Stimulated activated CD8-positive, alpha-beta memory T cell treated with anti-CD3 and anti-CD28 coated beads, Interleukin-12 subunit alpha, Interleukin-12 subunit beta, amount 100 ng/mL, for 1 hour (primary cell): ENCODE data around the gene NME7.
"Not testable (repeated sequence)": the region's sequence is repeated elsewhere in the genome, so short reads cannot be mapped to it uniquely, and the experiment has no call there.

Experiments used
- DNase-seq: peaks from one replicate; pipeline ENCODE4 v3.0.0-alpha.2; 2020; ENCODE audit warnings: low read depth

Gene NME7

GRCh38 chr1:169300854-169301253 lies 66.7 kb downstream of the NME7 start:
- no peak for DNase-seq

- no peak for DNase-seq
Measured at GRCh38 chr1:169298441-169298840, 69.2 kb downstream of the NME7 start.

GRCh38 chr1:169295846-169296245 lies 71.8 kb downstream of the NME7 start:
- no peak for DNase-seq

GRCh38 chr1:169295425-169295824 lies 72.2 kb downstream of the NME7 start:
- DNase-seq: no peak

GRCh38 chr1:169289016-169289415 lies 78.6 kb downstream of the NME7 start:
- DNase-seq: no peak

- DNase-seq: no peak
Measured at GRCh38 chr1:169288011-169288414, 79.6 kb downstream of the NME7 start.

GRCh38 chr1:169287280-169287679 lies 80.3 kb downstream of the NME7 start:
- no peak for DNase-seq

- DNase-seq: not testable (repeated sequence)
Measured at GRCh38 chr1:169281562-169281961, 86.0 kb downstream of the NME7 start.

- no peak for DNase-seq
Measured at GRCh38 chr1:169271098-169271497, 96.5 kb downstream of the NME7 start.

- no peak for DNase-seq
Measured at GRCh38 chr1:169266133-169266532, 101.5 kb downstream of the NME7 start.

GRCh38 chr1:169263059-169263458 lies 104.5 kb downstream of the NME7 start:
- DNase-seq: no peak

GRCh38 chr1:169261884-169262283 lies 105.7 kb downstream of the NME7 start:
- DNase-seq: no peak

GRCh38 chr1:169260478-169261151 lies 107.0 kb downstream of the NME7 start:
- DNase-seq: no peak

GRCh38 chr1:169259816-169260215 lies 107.8 kb downstream of the NME7 start:
- DNase-seq: no peak

GRCh38 chr1:169250795-169251194 lies 116.8 kb downstream of the NME7 start:
- no peak for DNase-seq

GRCh38 chr1:169250022-169250421 lies 117.6 kb downstream of the NME7 start:
- DNase-seq: no peak

- DNase-seq: no peak
Measured at GRCh38 chr1:169249611-169250010, 118.0 kb downstream of the NME7 start.

- no peak for DNase-seq
Measured at GRCh38 chr1:169245706-169246105, 121.9 kb downstream of the NME7 start.

- no peak for DNase-seq
Measured at GRCh38 chr1:169240449-169241232, 127.0 kb downstream of the NME7 start.

GRCh38 chr1:169236880-169237279 lies 130.7 kb downstream of the NME7 start:
- DNase-seq: no peak

GRCh38 chr1:169236143-169236542 lies 131.5 kb downstream of the NME7 start:
- no peak for DNase-seq

GRCh38 chr1:169235568-169235967 lies 132.0 kb downstream of the NME7 start:
- DNase-seq: no peak

- DNase-seq: no peak
Measured at GRCh38 chr1:169234780-169235179, 132.8 kb downstream of the NME7 start.

- DNase-seq: no peak
Measured at GRCh38 chr1:169217636-169218035, 150.0 kb downstream of the NME7 start.
